K562 (cell line): ENCODE measurements around the gene HDAC10. TPM values are rescaled to one million over a fixed set of nuclear protein-coding genes. Genes with fewer than 3 reads are reported as not detected.

Source experiments
- ATAC-seq: fragments of 200-7000 bp; cut with Tn5 transposase; 3 replicates; pipeline ENCODE4 v1.9.1; 2020; ENCODE audit warnings: moderate library complexity
- BruUV-seq: library from RNA; stranded (reverse); fragments of 400-500 nt; replicated peaks from 2 replicates; lab custom pipeline; 2021; lab: Mats Ljungman, UMichigan
- CTCF ChIA-PET: fragments of 300-600 bp; formaldehyde crosslinking; extraction: SDS; loops from one replicate; lab custom pipeline; 2021; ENCODE audit warnings: low intra/inter-chr PET ratio; lab: Yijun Ruan, JAX
- POLR2A ChIA-PET: fragments of 300-600, 350-650 bp; sonication (Branson Sonifier 250); formaldehyde crosslinking; extraction: SDS; loops from one replicate; lab custom pipeline; 2021; ENCODE audit warnings: antibody characterized with exemption, inconsistent platforms; lab: Yijun Ruan, JAX
- DNase-seq, 4 experiments: peaks; one replicate each; pipeline versions ENCODE4 v3.0.0 to v3.0.0-alpha.2; 2011 to 2018; ENCODE audit warnings: low spot score in 3 of 4, mixed read lengths in 3 of 4; ENCODE audit errors: extremely low read depth in 1 of 4
- FAIRE-seq: peaks from 2 replicates; lab custom pipeline; 2011; peaks lifted over from hg19 to GRCh38; lab: Jason Lieb, UNC
- H2AFZ ChIP-seq: 2 replicates; pipeline ENCODE4 v1.6.0; 2011; ENCODE audit warnings: low read depth, low read length, control low read depth, inconsistent platforms
- H3K27ac ChIP-seq: fragments of 200-600 bp; 3 replicates; pipeline ENCODE4 v1.8.0; 2011; ENCODE audit warnings: low read depth, mild to moderate bottlenecking, control low read depth, inconsistent platforms, low read length, moderate library complexity, mixed read lengths; ENCODE audit errors: extremely low read depth
- H3K27me3 ChIP-seq, 2 experiments: fragments of 300-600 bp in 1 of 2; 2 replicates in 1 of 2; 3 replicates in 1 of 2; pipeline versions ENCODE4 v1.6.0 to v1.8.0; 2011; ENCODE audit warnings: inconsistent platforms in 2 of 2, low read length in 2 of 2, mild to moderate bottlenecking in 1 of 2, mixed read lengths in 1 of 2, moderate library complexity in 1 of 2; ENCODE audit not compliant: control insufficient read depth in 2 of 2, insufficient read depth in 2 of 2
- H3K36me3 ChIP-seq: fragments of 300-600 bp; 3 replicates; pipeline ENCODE4 v1.8.0; 2011; ENCODE audit warnings: mild to moderate bottlenecking, low read length, inconsistent platforms; ENCODE audit not compliant: control insufficient read depth, insufficient read depth
- H3K4me1 ChIP-seq, 2 experiments: fragments of 200-600 bp in 1 of 2; replicated peaks in 1 of 2; 2 replicates in 1 of 2; 3 replicates in 1 of 2; pipeline versions ENCODE4 v1.5.1 to v1.8.0; 2011; ENCODE audit warnings: inconsistent platforms in 2 of 2, low read length in 2 of 2, mild to moderate bottlenecking in 1 of 2, mixed read lengths in 1 of 2, moderate library complexity in 1 of 2; ENCODE audit not compliant: control insufficient read depth in 2 of 2, insufficient read depth in 2 of 2
- H3K4me2 ChIP-seq: 2 replicates; pipeline ENCODE4 v1.6.1; 2011; ENCODE audit warnings: low read length, control low read depth, inconsistent platforms, mixed read lengths; ENCODE audit not compliant: insufficient read depth
- H3K4me3 ChIP-seq: fragments of 200-600 bp; sonication (generic), shearing (Covaris generic); 2 replicates; pipeline ENCODE4 v1.5.1; 2016; ENCODE audit warnings: control low read depth, inconsistent platforms
- H3K79me2 ChIP-seq: fragments of 200-600 bp; 3 replicates; pipeline ENCODE4 v1.8.0; 2011; ENCODE audit warnings: low read length, inconsistent platforms; ENCODE audit not compliant: control insufficient read depth, insufficient read depth
- H3K9ac ChIP-seq, 2 experiments: 2 replicates each; pipeline versions ENCODE4 v1.6.0 to v1.6.1; 2011; ENCODE audit warnings: low read depth in 2 of 2, low read length in 2 of 2, control low read depth in 1 of 2, inconsistent platforms in 1 of 2, mild to moderate bottlenecking in 1 of 2, mixed read lengths in 1 of 2; ENCODE audit not compliant: insufficient read depth in 1 of 2
- H3K9me1 ChIP-seq: one replicate; pipeline ENCODE4 v1.6.0; 2011; ENCODE audit warnings: inconsistent platforms, mild to moderate bottlenecking, low read length, moderate library complexity; ENCODE audit not compliant: control insufficient read depth, insufficient read depth
- H3K9me3 ChIP-seq: replicated peaks from 2 replicates; pipeline ENCODE4 v1.5.1; 2011; ENCODE audit warnings: low read depth, low read length, inconsistent platforms; ENCODE audit not compliant: control insufficient read depth, insufficient read depth
- H4K20me1 ChIP-seq: replicated peaks from 2 replicates; pipeline ENCODE4 v1.6.1; 2011; ENCODE audit warnings: low read length, inconsistent platforms, mixed read lengths; ENCODE audit not compliant: control insufficient read depth, insufficient read depth
- ARHGAP35 ChIP-seq: fragments of 450-650 bp; IDR thresholded peaks from 2 replicates; pipeline ENCODE4 v1.6.1; 2018; ENCODE audit not compliant: partially characterized antibody
- C11orf30 ChIP-seq: fragments of 450-650 bp; IDR thresholded peaks from 2 replicates; pipeline ENCODE4 v1.6.1; 2016; ENCODE audit warnings: low read depth, mild to moderate bottlenecking
- FOXM1 ChIP-seq, 2 experiments: fragments of 450-650 bp in 1 of 2; sonication (generic) in 1 of 2; formaldehyde crosslinking in 1 of 2; IDR thresholded peaks; 2 replicates each; pipeline versions ENCODE4 v1.6.1 to v1.9.0; 2017 to 2022; ENCODE audit warnings: low read depth in 2 of 2, mild to moderate bottlenecking in 2 of 2, missing genetic modification reagents in 1 of 2, moderate library complexity in 1 of 2
- GABPA ChIP-seq: fragments of 200-800 bp; sonication (Bioruptor generic); conservative IDR thresholded peaks from 2 replicates; pipeline ENCODE4 v1.6.1; 2016; ENCODE audit warnings: low read depth, missing genetic modification characterization, missing compliant biosample characterization
- HOMEZ ChIP-seq: fragments of 250-450 bp; sonication (Bioruptor Pico); IDR thresholded peaks from 2 replicates; pipeline ENCODE4 v1.4.0; 2020; ENCODE audit warnings: mild to moderate bottlenecking, moderate library complexity
- NFE2 ChIP-seq: IDR thresholded peaks from 2 replicates; pipeline ENCODE4 v1.6.1; 2014; ENCODE audit warnings: antibody characterized with exemption, low read depth
- NFIX ChIP-seq: fragments of 250-450 bp; sonication (Bioruptor Pico); IDR thresholded peaks from 2 replicates; pipeline ENCODE4 v1.4.0; 2020; ENCODE audit warnings: low read depth, mild to moderate bottlenecking, moderate library complexity
- NFYB ChIP-seq: IDR thresholded peaks from 2 replicates; pipeline ENCODE4 v1.6.1; 2011; ENCODE audit warnings: mild to moderate bottlenecking, moderate library complexity; ENCODE audit not compliant: insufficient read length; ENCODE audit errors: extremely low read depth
- POLR3A ChIP-seq: IDR thresholded peaks from 2 replicates; pipeline ENCODE4 v1.6.1; 2011; ENCODE audit warnings: borderline replicate concordance, mild to moderate bottlenecking, moderate library complexity; ENCODE audit not compliant: insufficient read length, insufficient read depth; ENCODE audit errors: extremely low read depth
- SP1 ChIP-seq: sonication (generic); formaldehyde crosslinking; IDR thresholded peaks from 2 replicates; pipeline ENCODE4 v1.8.1; 2022; ENCODE audit warnings: mild to moderate bottlenecking, missing genetic modification reagents
- SRF ChIP-seq, 2 experiments: fragments of 250-450, 450-650 bp in 1 of 2; sonication (Bioruptor Pico) in 1 of 2; sonication (generic) in 1 of 2; formaldehyde crosslinking; IDR thresholded peaks; 2 replicates each; pipeline versions ENCODE4 v1.5.0 to v1.5.1; 2020 to 2022; ENCODE audit warnings: mild to moderate bottlenecking in 1 of 2, missing genetic modification reagents in 1 of 2
- STAT6 ChIP-seq: sonication (generic); formaldehyde crosslinking; IDR thresholded peaks from 2 replicates; pipeline ENCODE4 v1.8.1; 2023; ENCODE audit warnings: mild to moderate bottlenecking, missing genetic modification reagents
- TBP ChIP-seq: optimal IDR thresholded peaks from 2 replicates; pipeline ENCODE3; 2011; ENCODE audit warnings: low read depth, low read length, improper control_type of control experiment
- TRIM24 ChIP-seq, 2 experiments: fragments of 450-650 bp; IDR thresholded peaks; 2 replicates each; pipeline ENCODE4 v1.6.1; 2016
- WHSC1 ChIP-seq: IDR thresholded peaks from one replicate; pipeline ENCODE4 v1.6.1; 2012; ENCODE audit warnings: low read length, control low read depth, inconsistent platforms
- ZC3H8 ChIP-seq: fragments of 450-650 bp; IDR thresholded peaks from 2 replicates; pipeline ENCODE4 v1.6.1; 2017
- ZEB2 ChIP-seq: fragments of 450-650 bp; IDR thresholded peaks from 2 replicates; pipeline ENCODE4 v1.6.1; 2016
- ZNF239 ChIP-seq: fragments of 250-450 bp; sonication (Bioruptor Pico); IDR thresholded peaks from 2 replicates; pipeline ENCODE4 v1.4.0; 2020; ENCODE audit warnings: mild to moderate bottlenecking
- ZNF316 ChIP-seq: fragments of 450-650 bp; IDR thresholded peaks from 2 replicates; pipeline ENCODE4 v1.6.1; 2016
- ZNF507 ChIP-seq: conservative IDR thresholded peaks from 2 replicates; pipeline ENCODE4 v1.6.1; 2017; ENCODE audit warnings: missing genetic modification characterization, missing compliant biosample characterization
- WGBS: fragments of 100-300 bp; shearing (Covaris generic); methylation state at CpG from one replicate; pipeline ENCODE4 v1.1.6; 2016; ENCODE audit warnings: low coverage, mixed read lengths; ENCODE audit not compliant: insufficient coverage; ENCODE audit errors: missing lambda C conversion rate; 5-methylcytosine and 5-hydroxymethylcytosine counted together
- in situ Hi-C: fragments of 300-500 bp; cut with MboI; formaldehyde crosslinking; loops from 4 replicates; pipeline ENCODE4 v1.15.0; 2018; ENCODE audit warnings: inconsistent platforms, mixed read lengths
- intact Hi-C: fragments of 100-400 bp; cut with micrococcal nuclease; formaldehyde crosslinking; loops from 2 replicates; pipeline ENCODE4 v1.14.2; 2022
- polyA plus RNA-seq, 8 experiments: library from polyadenylated mRNA; depleted of rRNA in 4 of 8; stranded (reverse) in 5 of 8; unstranded in 3 of 8; fragments of >200 nt; fragmentation: Nextera tagmentation in 2 of 8; fragmentation: Illumina TruSeq in 1 of 8; extraction: Ambion mirVana in 2 of 8; extraction: Trizol in 1 of 8; gene quantifications; 2 replicates each; pipeline versions ENCODE4 v1.2.1 to v1.2.3, GENCODE V29; 2011 to 2014; ENCODE audit warnings: inconsistent platforms in 1 of 8, missing spikeins in 1 of 8
- total RNA-seq, 7 experiments: library from RNA; depleted of rRNA in 6 of 7; stranded (reverse); fragments of >200 nt in 6 of 7; fragmentation: Illumina TruSeq in 2 of 7; extraction: Trizol in 2 of 7; gene quantifications; 2 replicates each; pipeline versions ENCODE4 v1.2.1 to v1.2.3, GENCODE V29; 2011 to 2021; ENCODE audit warnings: low replicate concordance in 1 of 7
- TF ChIP-seq, protein P1 (sequence below): fragments of 250-450 bp; sonication (Bioruptor Pico); IDR thresholded peaks from 2 replicates; pipeline ENCODE4 v1.5.0; 2021

Gene HDAC10
- total and polyA plus RNA-seq, 9 of the 15 experiments (the other 6 are each of a cell fraction or from before 2014, with no cell fraction given), result 0.10 to 44.2 (median 6.5) TPM

GRCh38 chr22:50204571-50204970 is 46.5 kb downstream of the HDAC10 start:
- H3K27me3 ChIP-seq, result no peaks in the 10 kb centered on the region
- no peaks in the 10 kb centered on the region for H3K9me1 ChIP-seq
- ATAC-seq (no peak), DNase-seq (no peak), FAIRE-seq (no peak)
- whole genome bisulfite sequencing, result 88% methylated on average over 5 of the region's 7 CpGs
- intact Hi-C loops (no loop called here), in situ Hi-C loops (no loop called here)
- no peak overlapping the region for H3K4me2 ChIP-seq
- no peak overlapping the region for H3K9ac ChIP-seq
- POLR2A ChIA-PET, result no interaction called here
- H3K36me3 ChIP-seq, result peaks cover 35% of the 10 kb centered on the region; the same call in 1 of the 3 replicates
- BruUV-seq, result no TSS peak
- H2AFZ ChIP-seq, result no peak overlapping the region
- H3K79me2 ChIP-seq, result peaks cover 20% of the 10 kb centered on the region
- peaks cover 5 to 52% of the 10 kb centered on the region in 2 experiments; a peak in 3 of 5 replicates for H3K4me1 ChIP-seq
- peaks cover 3% of the 10 kb centered on the region; the same call in 1 of the 2 replicates for H3K9me3 ChIP-seq
- no peak overlapping the region for H3K4me3 ChIP-seq
- CTCF ChIA-PET, result no interaction called here
- no peak overlapping the region for H3K27ac ChIP-seq
- H4K20me1 ChIP-seq, result no peaks in the 10 kb centered on the region
- no peak for TF ChIP-seq SP1 (CRISPR knock-in tag)
- TF ChIP-seq C11orf30, result peak; percentile 37; the same call in 1 of the 2 replicates
- TF ChIP-seq TBP, result no peak
- TF ChIP-seq, protein P1, sequence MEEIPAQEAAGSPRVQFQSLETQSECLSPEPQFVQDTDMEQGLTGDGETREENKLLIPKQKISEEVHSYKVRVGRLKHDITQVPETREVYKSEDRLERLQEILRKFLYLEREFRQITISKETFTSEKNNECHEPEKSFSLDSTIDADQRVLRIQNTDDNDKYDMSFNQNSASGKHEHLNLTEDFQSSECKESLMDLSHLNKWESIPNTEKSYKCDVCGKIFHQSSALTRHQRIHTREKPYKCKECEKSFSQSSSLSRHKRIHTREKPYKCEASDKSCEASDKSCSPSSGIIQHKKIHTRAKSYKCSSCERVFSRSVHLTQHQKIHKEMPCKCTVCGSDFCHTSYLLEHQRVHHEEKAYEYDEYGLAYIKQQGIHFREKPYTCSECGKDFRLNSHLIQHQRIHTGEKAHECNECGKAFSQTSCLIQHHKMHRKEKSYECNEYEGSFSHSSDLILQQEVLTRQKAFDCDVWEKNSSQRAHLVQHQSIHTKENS (CRISPR knock-in tag), result no peak
- no peak for TF ChIP-seq ARHGAP35
- no peak for TF ChIP-seq SRF (CRISPR knock-in tag; IDR thresholded peaks at IDR 0.05)
- TF ChIP-seq NFE2, result peak; percentile 62
- no peak for TF ChIP-seq POLR3A
- no peak for TF ChIP-seq FOXM1 (IDR thresholded peaks at IDR 0.05; ENCODE audit: low read depth)
- TF ChIP-seq FOXM1 (CRISPR knock-in tag; IDR thresholded peaks at IDR 0.05; ENCODE audit: low read depth), result no peak
- no peak for TF ChIP-seq NFIX (CRISPR knock-in tag)
- TF ChIP-seq ZNF507 (tag), result no peak
- no peak for TF ChIP-seq HOMEZ (CRISPR knock-in tag)
- no peak for TF ChIP-seq ZEB2
- no peak for TF ChIP-seq GABPA (tag)
- TF ChIP-seq STAT6, result no peak
- no peak for TF ChIP-seq TRIM24 (IDR thresholded peaks at IDR 0.05)
- TF ChIP-seq WHSC1, result no peak
- no peak for TF ChIP-seq NFYB
- TF ChIP-seq ZC3H8, result no peak
- TF ChIP-seq ZNF239 (CRISPR knock-in tag), result no peak
- peak; percentile 25; the same call in 1 of the 2 replicates for TF ChIP-seq ZNF316
